K562 (cell line): ENCODE measurements around the gene MPC2. TPM values are rescaled to one million over a fixed set of nuclear protein-coding genes. Genes with fewer than 3 reads are reported as not detected.

Source experiments
- ARNT ChIP-seq, 2 experiments: fragments of 450-650 bp; IDR thresholded peaks; 2 replicates each; pipeline ENCODE4 v1.6.1; 2016; ENCODE audit warnings: mild to moderate bottlenecking in 1 of 2
- COPS2 ChIP-seq: fragments of 450-650 bp; conservative IDR thresholded peaks from 2 replicates; pipeline ENCODE4 v1.6.1; 2016; ENCODE audit warnings: mild to moderate bottlenecking, moderate library complexity
- CREM ChIP-seq: IDR thresholded peaks from 2 replicates; pipeline ENCODE4 v1.6.1; 2014; ENCODE audit warnings: antibody characterized with exemption, low read depth
- E2F3 ChIP-seq: fragments of 250-450 bp; sonication (Bioruptor Pico); IDR thresholded peaks from 2 replicates; pipeline ENCODE4 v1.4.0; 2020; ENCODE audit warnings: mild to moderate bottlenecking
- EHMT2 ChIP-seq: fragments of 450-650 bp; IDR thresholded peaks from 2 replicates; pipeline ENCODE4 v1.6.1; 2018; ENCODE audit warnings: antibody characterized with exemption
- KAT7 ChIP-seq: sonication (generic); formaldehyde crosslinking; IDR thresholded peaks from 2 replicates; pipeline ENCODE4 v1.8.0; 2022; ENCODE audit warnings: missing genetic modification reagents, mild to moderate bottlenecking, borderline replicate concordance
- MTA3 ChIP-seq: fragments of 450-650 bp; formaldehyde crosslinking; IDR thresholded peaks from 2 replicates; pipeline ENCODE4 v1.6.1; 2017; ENCODE audit warnings: mild to moderate bottlenecking, borderline replicate concordance
- RAD51 ChIP-seq: fragments of 450-650 bp; IDR thresholded peaks from 2 replicates; pipeline ENCODE4 v1.7.1; 2016; ENCODE audit warnings: low read depth, mild to moderate bottlenecking, borderline replicate concordance
- RB1 ChIP-seq: fragments of 450-650 bp; IDR thresholded peaks from 2 replicates; pipeline ENCODE4 v1.6.1; 2017; ENCODE audit warnings: low read depth, mild to moderate bottlenecking
- RFX1 ChIP-seq: fragments of 450-650 bp; IDR thresholded peaks from 2 replicates; pipeline ENCODE4 v1.6.1; 2016; ENCODE audit warnings: mild to moderate bottlenecking, moderate library complexity
- SAFB ChIP-seq: fragments of 200-400 bp; formaldehyde crosslinking; IDR thresholded peaks from 2 replicates; pipeline ENCODE4 v1.6.1; 2017; ENCODE audit warnings: low read depth, low read length, borderline replicate concordance
- SOX6 ChIP-seq: fragments of 450-650 bp; IDR thresholded peaks from 2 replicates; pipeline ENCODE4 v1.6.1; 2014; ENCODE audit warnings: mild to moderate bottlenecking
- STAT6 ChIP-seq: sonication (generic); formaldehyde crosslinking; IDR thresholded peaks from 2 replicates; pipeline ENCODE4 v1.8.1; 2023; ENCODE audit warnings: mild to moderate bottlenecking, missing genetic modification reagents
- TAF9B ChIP-seq: fragments of 450-650 bp; IDR thresholded peaks from 2 replicates; pipeline ENCODE4 v1.6.1; 2018; ENCODE audit warnings: mild to moderate bottlenecking; ENCODE audit not compliant: partially characterized antibody
- ZBED1 ChIP-seq: IDR thresholded peaks from 2 replicates; pipeline ENCODE4 v1.6.1; 2014
- ZMIZ1 ChIP-seq, 2 experiments: fragments of 150-350 bp in 1 of 2; IDR thresholded peaks; 2 replicates each; pipeline ENCODE4 v1.6.1; 2012 to 2016; ENCODE audit warnings: low read depth in 2 of 2, low read length in 2 of 2, mild to moderate bottlenecking in 1 of 2, moderate library complexity in 1 of 2
- ZNF134 ChIP-seq: fragments of 250-450 bp; sonication (Bioruptor Pico); conservative IDR thresholded peaks from 2 replicates; pipeline ENCODE4 v1.4.0; 2020
- ZNF263 ChIP-seq: sonication (generic); formaldehyde crosslinking; IDR thresholded peaks from 2 replicates; pipeline ENCODE4 v1.8.0; 2022; ENCODE audit warnings: mild to moderate bottlenecking, missing genetic modification reagents, borderline replicate concordance
- ZNF274 ChIP-seq: IDR thresholded peaks from 2 replicates; pipeline ENCODE4 v1.6.1; 2011; ENCODE audit warnings: low read depth, mild to moderate bottlenecking, low read length, moderate library complexity, borderline replicate concordance
- ZNF592 ChIP-seq: fragments of 450-650 bp; IDR thresholded peaks from 2 replicates; pipeline ENCODE4 v1.6.1; 2017; ENCODE audit warnings: antibody characterized with exemption, mild to moderate bottlenecking
- polyA plus RNA-seq, 8 experiments: library from polyadenylated mRNA; depleted of rRNA in 4 of 8; stranded (reverse) in 5 of 8; unstranded in 3 of 8; fragments of >200 nt; fragmentation: Nextera tagmentation in 2 of 8; fragmentation: Illumina TruSeq in 1 of 8; extraction: Ambion mirVana in 2 of 8; extraction: Trizol in 1 of 8; gene quantifications; 2 replicates each; pipeline versions ENCODE4 v1.2.1 to v1.2.3, GENCODE V29; 2011 to 2014; ENCODE audit warnings: inconsistent platforms in 1 of 8, missing spikeins in 1 of 8
- total RNA-seq, 7 experiments: library from RNA; depleted of rRNA in 6 of 7; stranded (reverse); fragments of >200 nt in 6 of 7; fragmentation: Illumina TruSeq in 2 of 7; extraction: Trizol in 2 of 7; gene quantifications; 2 replicates each; pipeline versions ENCODE4 v1.2.1 to v1.2.3, GENCODE V29; 2011 to 2021; ENCODE audit warnings: low replicate concordance in 1 of 7

MPC2 gene
- total and polyA plus RNA-seq, 9 of the 15 experiments (the other 6 are each of a cell fraction or from before 2014, with no cell fraction given) = 70.7 to 179 (median 144) TPM

- TF ChIP-seq ZNF592 (peak; percentile 70; the same call in 1 of the 2 replicates), ZMIZ1 (IDR thresholded peaks at IDR 0.05; ENCODE audit: low read depth in 2 of 2, low read length in 2 of 2) (no peak), RAD51 (no peak), ZNF274 (no peak), EHMT2 (0 out of 2 replicates have a peak, but pooled peaks have one; percentile 36), TAF9B (peak; percentile 63), COPS2 (no peak), ZNF134 (CRISPR knock-in tag) (peak; percentile 39; the same call in 1 of the 2 replicates), RB1 (no peak), CREM (no peak), MTA3 (no peak), SAFB (no peak), SOX6 (no peak), ZBED1 (no peak), STAT6 (no peak), E2F3 (CRISPR knock-in tag) (no peak), KAT7 (CRISPR knock-in tag) (no peak), ZNF263 (no peak), ARNT (IDR thresholded peaks at IDR 0.05) (no peak), RFX1 (peak; percentile 28; the same call in 1 of the 2 replicates)
These were observed 13.4 kb downstream of the MPC2 start (continued) for GRCh38 chr1:167923324-167924056.
